HCT116 (cell line): Measurements from ENCODE around the gene ANKS1A. TPM values are rescaled to one million over a fixed set of nuclear protein-coding genes. Genes with fewer than 3 reads are reported as not detected.

ENCODE experiments used
- ATAC-seq: fragments of 200-7000 bp; cut with Tn5 transposase; 2 replicates; pipeline ENCODE4 v1.9.1; 2020; ENCODE audit warnings: mild to moderate bottlenecking, moderate library complexity
- BruUV-seq: library from RNA; stranded (reverse); fragments of 400-500 nt; replicated peaks from 2 replicates; lab custom pipeline; 2021; lab: Mats Ljungman, UMichigan
- CTCF ChIA-PET: fragments of 300-600 bp; sonication (Branson Sonifier 250); formaldehyde crosslinking; loops from one replicate; lab custom pipeline; 2021; ENCODE audit warnings: antibody characterized with exemption; lab: Charles Lee
- POLR2A ChIA-PET: fragments of 300-600, 350-600 bp; sonication (Branson Sonifier 250); formaldehyde crosslinking; loops from one replicate; lab custom pipeline; 2021; ENCODE audit warnings: antibody characterized with exemption; lab: Charles Lee
- RAD21 ChIA-PET, 2 experiments: fragments of 300-600 bp; sonication (Branson Sonifier 250); formaldehyde crosslinking; loops; one replicate each; lab custom pipeline; 2023; ENCODE audit warnings: low total read pairs in 2 of 2; ENCODE audit not compliant: uncharacterized antibody in 2 of 2, unreplicated experiment in 2 of 2, low non-redundant PET in 1 of 2; lab: Charles Lee
- DNase-seq: peaks from one replicate; pipeline ENCODE4 v3.0.0-alpha.2; 2010; ENCODE audit warnings: low read depth, low spot score
- H2AFZ ChIP-seq: fragments of 200-600 bp; shearing (Covaris generic), sonication (generic); 2 replicates; pipeline ENCODE4 v1.6.1; 2017; ENCODE audit warnings: low read depth, mixed run types, mixed read lengths, antibody characterized with exemption, low read length; ENCODE audit not compliant: poor library complexity, severe bottlenecking
- H3K27ac ChIP-seq: 2 replicates; pipeline ENCODE4 v1.5.1; 2012; ENCODE audit warnings: low read depth, low read length
- H3K27me3 ChIP-seq: fragments of 200-600 bp; sonication (generic); 2 replicates; pipeline ENCODE4 v1.6.1; 2016; ENCODE audit warnings: mixed run types, low read length, mixed read lengths; ENCODE audit not compliant: insufficient read depth
- H3K36me3 ChIP-seq, 2 experiments: fragments of 200-500 bp in 1 of 2; fragments of 200-600 bp in 1 of 2; sonication (Bioruptor generic) in 1 of 2; sonication (generic) in 1 of 2; 2 replicates each; pipeline versions ENCODE4 v1.5.1 to v1.6.1; 2014 to 2016; ENCODE audit warnings: low read length in 2 of 2, inconsistent platforms in 1 of 2, mixed read lengths in 1 of 2, mixed run types in 1 of 2; ENCODE audit not compliant: insufficient read depth in 2 of 2, control insufficient read depth in 1 of 2
- H3K4me1 ChIP-seq, 2 experiments: fragments of 200-600 bp in 1 of 2; sonication (generic) in 1 of 2; 2 replicates each; pipeline versions ENCODE4 v1.5.1 to v1.6.1; 2012 to 2017; ENCODE audit warnings: low read length in 2 of 2, inconsistent platforms in 1 of 2, mild to moderate bottlenecking in 1 of 2, mixed read lengths in 1 of 2, mixed run types in 1 of 2, moderate library complexity in 1 of 2; ENCODE audit not compliant: insufficient read depth in 2 of 2, control insufficient read depth in 1 of 2
- H3K4me2 ChIP-seq: fragments of 200-600 bp; sonication (generic); 2 replicates; pipeline ENCODE4 v1.6.1; 2017; ENCODE audit warnings: mixed run types, low read length, mixed read lengths
- H3K4me3 ChIP-seq, 2 experiments: fragments of 200-600 bp in 1 of 2; sonication (generic) in 1 of 2; replicated peaks in 1 of 2; 2 replicates each; pipeline ENCODE4 v1.5.1; 2011 to 2016; ENCODE audit warnings: low read length in 2 of 2, control low read depth in 1 of 2, low read depth in 1 of 2, mild to moderate bottlenecking in 1 of 2, mixed read lengths in 1 of 2, mixed run types in 1 of 2
- H3K79me2 ChIP-seq: fragments of 200-600 bp; sonication (generic); 2 replicates; pipeline ENCODE4 v1.6.1; 2017; ENCODE audit warnings: mild to moderate bottlenecking, mixed run types, low read length, moderate library complexity, mixed read lengths; ENCODE audit not compliant: insufficient read depth
- H3K9ac ChIP-seq: fragments of 200-600 bp; sonication (generic); 2 replicates; pipeline ENCODE4 v1.6.1; 2016; ENCODE audit warnings: low read length, mixed read lengths
- H3K9me2 ChIP-seq: fragments of 200-600 bp; sonication (generic), shearing (Covaris generic); 2 replicates; pipeline ENCODE4 v1.6.1; 2017; ENCODE audit warnings: mixed run types, mild to moderate bottlenecking, moderate library complexity; ENCODE audit not compliant: insufficient read depth
- H3K9me3 ChIP-seq, 2 experiments: fragments of 200-500 bp in 1 of 2; fragments of 200-600 bp in 1 of 2; sonication (Bioruptor generic) in 1 of 2; sonication (generic) in 1 of 2; 2 replicates each; pipeline ENCODE4 v1.6.1; 2014 to 2017; ENCODE audit warnings: low read length in 2 of 2, mixed read lengths in 2 of 2, inconsistent platforms in 1 of 2, low read depth in 1 of 2, mild to moderate bottlenecking in 1 of 2, mixed run types in 1 of 2, moderate library complexity in 1 of 2; ENCODE audit not compliant: control insufficient read depth in 1 of 2, insufficient read depth in 1 of 2
- H4K20me1 ChIP-seq: fragments of 200-600 bp; sonication (generic), shearing (Covaris generic); 2 replicates; pipeline ENCODE4 v1.6.1; 2017; ENCODE audit warnings: mixed run types, mild to moderate bottlenecking, moderate library complexity; ENCODE audit not compliant: insufficient read depth
- CBX3 ChIP-seq: IDR thresholded peaks from 2 replicates; pipeline ENCODE4 v1.6.1; 2012; ENCODE audit warnings: low read depth
- CTCF ChIP-seq, 3 experiments: fragments of 200-600 bp in 1 of 3; sonication (generic) in 1 of 3; IDR thresholded peaks in 2 of 3; conservative IDR thresholded peaks in 1 of 3; 2 replicates each; pipeline ENCODE4 v1.5.1; 2012 to 2017; ENCODE audit warnings: low read depth in 2 of 3, low read length in 2 of 3, antibody characterized with exemption in 1 of 3, borderline replicate concordance in 1 of 3, control low read depth in 1 of 3, mild to moderate bottlenecking in 1 of 3, mixed read lengths in 1 of 3, mixed run types in 1 of 3, moderate library complexity in 1 of 3; ENCODE audit not compliant: insufficient read depth in 1 of 3
- EZH2 ChIP-seq: fragments of 200-600 bp; sonication (generic); IDR thresholded peaks from 2 replicates; pipeline ENCODE4 v1.6.1; 2017; ENCODE audit warnings: antibody characterized with exemption, mixed run types
- EZH2phosphoT487 ChIP-seq: fragments of 200-600 bp; IDR thresholded peaks from 2 replicates; pipeline ENCODE4 v1.6.1; 2018; ENCODE audit warnings: antibody characterized with exemption, borderline replicate concordance
- FOSL1 ChIP-seq: IDR thresholded peaks from 2 replicates; pipeline ENCODE4 v1.6.1; 2012; ENCODE audit warnings: low read depth
- MAX ChIP-seq: IDR thresholded peaks from 2 replicates; pipeline ENCODE4 v1.6.1; 2012
- POLR2A ChIP-seq: IDR thresholded peaks from 2 replicates; pipeline ENCODE4 v1.7.0; 2011; ENCODE audit warnings: borderline replicate concordance; ENCODE audit not compliant: insufficient read depth, insufficient read length; ENCODE audit errors: extremely low read depth
- POLR2AphosphoS5 ChIP-seq: IDR thresholded peaks from 2 replicates; pipeline ENCODE4 v1.6.1; 2011; ENCODE audit warnings: mild to moderate bottlenecking, low read depth, low read length, moderate library complexity
- REST ChIP-seq: IDR thresholded peaks from 2 replicates; pipeline ENCODE4 v1.6.1; 2012; ENCODE audit warnings: low read depth
- SIN3A ChIP-seq: IDR thresholded peaks from 2 replicates; pipeline ENCODE4 v1.6.1; 2012; ENCODE audit warnings: low read depth
- SP1 ChIP-seq: IDR thresholded peaks from 2 replicates; pipeline ENCODE4 v1.6.1; 2012; ENCODE audit warnings: low read depth
- SRF ChIP-seq: IDR thresholded peaks from 2 replicates; pipeline ENCODE4 v1.6.1; 2012; ENCODE audit warnings: low read depth
- ZBTB33 ChIP-seq: IDR thresholded peaks from 2 replicates; pipeline ENCODE4 v1.6.1; 2011; ENCODE audit warnings: mild to moderate bottlenecking, low read length, moderate library complexity; ENCODE audit not compliant: insufficient replicate concordance; ENCODE audit errors: extremely low read depth
- intact Hi-C: fragments of 100-400 bp; cut with micrococcal nuclease; formaldehyde crosslinking; loops from 2 replicates; pipeline ENCODE4 v1.10.0; 2022
- total RNA-seq: library from RNA; stranded (reverse); gene quantifications from one replicate; pipeline ENCODE4 v1.2.1, GENCODE V29; 2021; ENCODE audit not compliant: unreplicated experiment

The ANKS1A gene
- total RNA-seq, 1 experiment from 2014 or later = 20.6 TPM

GRCh38 chr6:34894693-34895092, 5.6 kb downstream of the ANKS1A start (continued):
- TF ChIP-seq REST (no peak), CTCF (IDR thresholded peaks at IDR 0.05 in 2 of 3, conservative IDR thresholded peaks at IDR 0.05 in 1 of 3; ENCODE audit: borderline replicate concordance in 1 of 3, insufficient read depth in 1 of 3, low read depth in 2 of 3, low read length in 2 of 3) (no peak), SRF (no peak), POLR2A (no peak), SP1 (no peak), EZH2phosphoT487 (no peak), SIN3A (no peak)

- DNase-seq (no peak), ATAC-seq (no peak)
- TF ChIP-seq FOSL1 = no peak
- TF ChIP-seq CBX3 = no peak
- no peak for TF ChIP-seq EZH2
- TF ChIP-seq ZBTB33 = no peak
- no peak for TF ChIP-seq SP1
- no peak for TF ChIP-seq MAX
- TF ChIP-seq SIN3A = no peak
- TF ChIP-seq POLR2A = no peak
- TF ChIP-seq POLR2AphosphoS5 = no peak
- Histone ChIP-seq H3K4me2 (no peak overlapping the region), H3K9me2 (no peaks in the 10 kb centered on the region), H3K79me2 (peaks cover 96% of the 10 kb centered on the region), H3K27ac (no peak overlapping the region), H3K4me1 (no peaks in the 10 kb centered on the region), H3K27me3 (no peaks in the 10 kb centered on the region), H3K9me3 (no peaks in the 10 kb centered on the region), H4K20me1 (no peaks in the 10 kb centered on the region), H3K36me3 (no peaks in the 10 kb centered on the region), H3K4me3 (no peak overlapping the region), H3K9ac (no peak overlapping the region), H2AFZ (no peak overlapping the region)
- intact Hi-C loops = no loop called here
- ChIA-PET RAD21 (no interaction called here), POLR2A (interaction anchor here (1.2 kb wide), 1 partner anchor 9 kb away, joined by 3 read pairs; the partner anchor contains the start of gene TAF11), CTCF (no interaction called here)
- BruUV-seq = no TSS peak
Measured at GRCh38 chr6:34897130-34897529, 8.1 kb downstream of the ANKS1A start.
